Keratinocyte (primary cell): Measurements from ENCODE around the gene CDHR3.

Experiments used
- EZH2 ChIP-seq: IDR thresholded peaks from one replicate; pipeline ENCODE4 v1.6.1; 2012; ENCODE audit warnings: inconsistent platforms, mild to moderate bottlenecking, low read length, moderate library complexity
- TF ChIP-seq, protein P1 (sequence below), 3 experiments: IDR thresholded peaks in 1 of 3; conservative IDR thresholded peaks in 1 of 3; optimal IDR thresholded peaks in 1 of 3; 2 replicates in 2 of 3; 3 replicates in 1 of 3; pipeline versions ENCODE3 to v1.5.1; 2011; ENCODE audit warnings: low read length in 3 of 3, mild to moderate bottlenecking in 3 of 3, moderate library complexity in 2 of 3, control low read depth in 1 of 3, inconsistent platforms in 1 of 3; ENCODE audit not compliant: insufficient read depth in 2 of 3; ENCODE audit errors: extremely low read depth in 1 of 3

- no peak for TF ChIP-seq EZH2
- TF ChIP-seq, protein P1, sequence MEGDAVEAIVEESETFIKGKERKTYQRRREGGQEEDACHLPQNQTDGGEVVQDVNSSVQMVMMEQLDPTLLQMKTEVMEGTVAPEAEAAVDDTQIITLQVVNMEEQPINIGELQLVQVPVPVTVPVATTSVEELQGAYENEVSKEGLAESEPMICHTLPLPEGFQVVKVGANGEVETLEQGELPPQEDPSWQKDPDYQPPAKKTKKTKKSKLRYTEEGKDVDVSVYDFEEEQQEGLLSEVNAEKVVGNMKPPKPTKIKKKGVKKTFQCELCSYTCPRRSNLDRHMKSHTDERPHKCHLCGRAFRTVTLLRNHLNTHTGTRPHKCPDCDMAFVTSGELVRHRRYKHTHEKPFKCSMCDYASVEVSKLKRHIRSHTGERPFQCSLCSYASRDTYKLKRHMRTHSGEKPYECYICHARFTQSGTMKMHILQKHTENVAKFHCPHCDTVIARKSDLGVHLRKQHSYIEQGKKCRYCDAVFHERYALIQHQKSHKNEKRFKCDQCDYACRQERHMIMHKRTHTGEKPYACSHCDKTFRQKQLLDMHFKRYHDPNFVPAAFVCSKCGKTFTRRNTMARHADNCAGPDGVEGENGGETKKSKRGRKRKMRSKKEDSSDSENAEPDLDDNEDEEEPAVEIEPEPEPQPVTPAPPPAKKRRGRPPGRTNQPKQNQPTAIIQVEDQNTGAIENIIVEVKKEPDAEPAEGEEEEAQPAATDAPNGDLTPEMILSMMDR (optimal IDR thresholded peaks at IDR 0.05 in 1 of 3, IDR thresholded peaks at IDR 0.05 in 1 of 3, conservative IDR thresholded peaks at IDR 0.05 in 1 of 3; ENCODE audit: extremely low read depth in 1 of 3, insufficient read depth in 2 of 3, low read length in 3 of 3): no peak
Observed at GRCh38 chr7:106049139-106049752, 86.2 kb downstream of the CDHR3 start.
